ENCODE measurements around the gene TAF11L6.

GRCh38 chr5:17492770-17493169 is 35.7 kb upstream of the TAF11L6 start:
- TF ChIP-seq POLR2A (IDR thresholded peaks at IDR 0.05) (no peak), POLR2AphosphoS5 (IDR thresholded peaks at IDR 0.05) (no peak), CTCF (IDR thresholded peaks at IDR 0.05) (no peak)
